Hematopoietic multipotent progenitor cell (in vitro differentiated cells): ENCODE data around the gene SPRY2. TPM values are rescaled to one million over a fixed set of nuclear protein-coding genes. Genes with fewer than 3 reads are reported as not detected.

ENCODE experiments used
- DNase-seq, 3 donors: peaks; one replicate each; pipeline ENCODE4 v3.0.0-alpha.2; 2011 to 2015; ENCODE audit warnings: low read depth in 2 of 3, low spot score in 2 of 3
- small RNA-seq: library from RNA; depleted of rRNA; stranded (forward); fragments of <200 nt; gene quantifications from one replicate; pipeline ENCODE3, GENCODE V24; 2012
- total RNA-seq: library from RNA; depleted of rRNA; stranded (reverse); fragments of >200 nt; gene quantifications from one replicate; pipeline ENCODE4 v1.2.3, GENCODE V29; 2012

Gene SPRY2
- total RNA-seq, 1 donor: 17.0 TPM

- no peak for DNase-seq
Observed at GRCh38 chr13:80314711-80315653, 25.9 kb downstream of the SPRY2 start.

GRCh38 chr13:80313668-80314256 lies 27.2 kb downstream of the SPRY2 start:
- no peak for DNase-seq

- no peak for DNase-seq
Observed at GRCh38 chr13:80312967-80313366, 28.0 kb downstream of the SPRY2 start.

- DNase-seq: no peak
Observed at GRCh38 chr13:80312012-80312704, 28.8 kb downstream of the SPRY2 start.

- DNase-seq: no peak
Observed at GRCh38 chr13:80309926-80310325, 31.0 kb downstream of the SPRY2 start.

- no peak for DNase-seq
Observed at GRCh38 chr13:80307401-80307987, 33.4 kb downstream of the SPRY2 start.

GRCh38 chr13:80306337-80306972 lies 34.5 kb downstream of the SPRY2 start:
- no peak for DNase-seq

- DNase-seq: peak in 1 of 3 donors; percentile 1
Observed at GRCh38 chr13:80305737-80306136, 35.2 kb downstream of the SPRY2 start.

GRCh38 chr13:80303225-80303811 lies 37.6 kb downstream of the SPRY2 start:
- DNase-seq: no peak

GRCh38 chr13:80299046-80299445 lies 41.9 kb downstream of the SPRY2 start:
- no peak for DNase-seq

GRCh38 chr13:80297503-80297902 lies 43.4 kb downstream of the SPRY2 start:
- no peak for DNase-seq

- no peak for DNase-seq
Observed at GRCh38 chr13:80297094-80297493, 43.8 kb downstream of the SPRY2 start.

GRCh38 chr13:80296638-80297037 lies 44.3 kb downstream of the SPRY2 start:
- DNase-seq: no peak

GRCh38 chr13:80290591-80290990 lies 50.3 kb downstream of the SPRY2 start:
- DNase-seq: no peak

Small RNA genes lying within 50 kb of the gene (small RNA-seq; reads per million reads assigned to genes)
- gene RNU6-61P: not detected
